HepG2 (cell line): ENCODE results near the gene SYNJ2.

Experiments
- ARID3A ChIP-seq: IDR thresholded peaks from 2 replicates; pipeline ENCODE4 v1.6.1; 2012; ENCODE audit warnings: low read depth, low read length, improper control_type of control experiment
- HMG20A ChIP-seq: IDR thresholded peaks from 2 replicates; pipeline ENCODE4 v1.6.1; 2016; ENCODE audit warnings: borderline replicate concordance
- JUNB ChIP-seq: sonication (generic); formaldehyde crosslinking; IDR thresholded peaks from 2 replicates; pipeline ENCODE4 v1.8.0; 2022; ENCODE audit warnings: missing genetic modification reagents, mild to moderate bottlenecking, borderline replicate concordance
- MXI1 ChIP-seq: IDR thresholded peaks from 3 replicates; pipeline ENCODE4 v1.6.1; 2012; ENCODE audit warnings: low read depth, low read length, inconsistent platforms, borderline replicate concordance
- POLR2A ChIP-seq, 2 experiments: IDR thresholded peaks; 2 replicates each; pipeline ENCODE4 v1.6.1; 2011; ENCODE audit warnings: low read depth in 2 of 2, low read length in 2 of 2, mild to moderate bottlenecking in 1 of 2, moderate library complexity in 1 of 2; ENCODE audit not compliant: insufficient read depth in 1 of 2
- SALL2 ChIP-seq: sonication (generic); formaldehyde crosslinking; IDR thresholded peaks from 2 replicates; pipeline ENCODE4 v1.8.1; 2023; ENCODE audit warnings: mild to moderate bottlenecking, missing genetic modification reagents, inconsistent platforms
- SRSF1 ChIP-seq: fragments of 200-400 bp; formaldehyde crosslinking; optimal IDR thresholded peaks from 2 replicates; pipeline ENCODE3; 2017; ENCODE audit warnings: mild to moderate bottlenecking, low read depth, low read length, moderate library complexity
- TCF12 ChIP-seq, 2 experiments: fragments of 450-650 bp in 1 of 2; sonication (generic) in 1 of 2; formaldehyde crosslinking in 1 of 2; IDR thresholded peaks; 2 replicates each; pipeline versions ENCODE4 v1.6.1 to v1.8.0; 2017 to 2022; ENCODE audit warnings: antibody characterized with exemption in 1 of 2, mild to moderate bottlenecking in 1 of 2, missing genetic modification reagents in 1 of 2, moderate library complexity in 1 of 2
- ZNF335 ChIP-seq: sonication (generic); formaldehyde crosslinking; IDR thresholded peaks from 2 replicates; pipeline ENCODE4 v1.4.0; 2020; ENCODE audit warnings: missing genetic modification reagents
- ZNF546 ChIP-seq: sonication (generic); formaldehyde crosslinking; conservative IDR thresholded peaks from 2 replicates; pipeline ENCODE4 v1.8.1; 2023; ENCODE audit warnings: mild to moderate bottlenecking, missing genetic modification reagents
- TF ChIP-seq, protein P1 (sequence below): sonication (generic); formaldehyde crosslinking; IDR thresholded peaks from 2 replicates; pipeline ENCODE4 v1.5.0; 2020; ENCODE audit warnings: mild to moderate bottlenecking, missing genetic modification reagents, moderate library complexity
- TF ChIP-seq, protein P2 (sequence below): IDR thresholded peaks from 2 replicates; pipeline ENCODE4 v1.6.1; 2016; ENCODE audit warnings: missing biosample characterization, missing genetic modification reagents, low read depth

DNA sequence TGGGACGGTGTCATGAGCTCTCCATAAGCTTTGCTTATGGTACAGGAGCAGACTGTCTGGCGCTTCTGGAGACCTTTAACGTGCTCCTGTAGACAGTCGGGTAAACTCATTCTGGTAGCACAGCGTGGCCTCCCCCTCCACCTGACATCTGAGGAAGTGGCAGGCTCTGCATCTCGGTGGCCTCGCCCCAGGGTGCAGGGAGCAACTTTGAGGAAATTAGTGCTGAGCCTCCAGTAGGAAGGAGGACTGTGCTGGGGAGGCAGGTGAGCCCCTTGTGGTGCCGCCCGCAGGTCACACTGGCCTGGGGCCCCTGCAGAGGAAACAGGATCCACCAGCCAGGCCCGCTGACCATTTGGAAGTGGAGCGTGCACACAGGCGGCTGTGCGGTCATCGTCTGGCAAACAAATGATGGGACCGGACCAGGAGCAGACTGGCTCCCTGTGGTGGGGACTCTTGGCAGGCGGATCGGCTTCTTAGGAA lies 57.9 kb downstream of the SYNJ2 start:
- no peak for TF ChIP-seq MXI1
- TF ChIP-seq POLR2A (IDR thresholded peaks at IDR 0.05; ENCODE audit: insufficient read depth in 1 of 2, low read depth in 2 of 2, low read length in 2 of 2) = no peak
- no peak for TF ChIP-seq ARID3A
- no peak for TF ChIP-seq JUNB (CRISPR knock-in tag)
- TF ChIP-seq TCF12 (IDR thresholded peaks at IDR 0.05) = no peak
- TF ChIP-seq TCF12 (CRISPR knock-in tag; IDR thresholded peaks at IDR 0.05) = no peak
- TF ChIP-seq, protein P1, sequence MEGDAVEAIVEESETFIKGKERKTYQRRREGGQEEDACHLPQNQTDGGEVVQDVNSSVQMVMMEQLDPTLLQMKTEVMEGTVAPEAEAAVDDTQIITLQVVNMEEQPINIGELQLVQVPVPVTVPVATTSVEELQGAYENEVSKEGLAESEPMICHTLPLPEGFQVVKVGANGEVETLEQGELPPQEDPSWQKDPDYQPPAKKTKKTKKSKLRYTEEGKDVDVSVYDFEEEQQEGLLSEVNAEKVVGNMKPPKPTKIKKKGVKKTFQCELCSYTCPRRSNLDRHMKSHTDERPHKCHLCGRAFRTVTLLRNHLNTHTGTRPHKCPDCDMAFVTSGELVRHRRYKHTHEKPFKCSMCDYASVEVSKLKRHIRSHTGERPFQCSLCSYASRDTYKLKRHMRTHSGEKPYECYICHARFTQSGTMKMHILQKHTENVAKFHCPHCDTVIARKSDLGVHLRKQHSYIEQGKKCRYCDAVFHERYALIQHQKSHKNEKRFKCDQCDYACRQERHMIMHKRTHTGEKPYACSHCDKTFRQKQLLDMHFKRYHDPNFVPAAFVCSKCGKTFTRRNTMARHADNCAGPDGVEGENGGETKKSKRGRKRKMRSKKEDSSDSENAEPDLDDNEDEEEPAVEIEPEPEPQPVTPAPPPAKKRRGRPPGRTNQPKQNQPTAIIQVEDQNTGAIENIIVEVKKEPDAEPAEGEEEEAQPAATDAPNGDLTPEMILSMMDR = 0 out of 2 replicates have a peak, but pooled peaks have one; percentile 15
- TF ChIP-seq HMG20A (CRISPR knock-in tag) = no peak
- no peak for TF ChIP-seq ZNF335 (CRISPR knock-in tag)
- TF ChIP-seq, protein P2, sequence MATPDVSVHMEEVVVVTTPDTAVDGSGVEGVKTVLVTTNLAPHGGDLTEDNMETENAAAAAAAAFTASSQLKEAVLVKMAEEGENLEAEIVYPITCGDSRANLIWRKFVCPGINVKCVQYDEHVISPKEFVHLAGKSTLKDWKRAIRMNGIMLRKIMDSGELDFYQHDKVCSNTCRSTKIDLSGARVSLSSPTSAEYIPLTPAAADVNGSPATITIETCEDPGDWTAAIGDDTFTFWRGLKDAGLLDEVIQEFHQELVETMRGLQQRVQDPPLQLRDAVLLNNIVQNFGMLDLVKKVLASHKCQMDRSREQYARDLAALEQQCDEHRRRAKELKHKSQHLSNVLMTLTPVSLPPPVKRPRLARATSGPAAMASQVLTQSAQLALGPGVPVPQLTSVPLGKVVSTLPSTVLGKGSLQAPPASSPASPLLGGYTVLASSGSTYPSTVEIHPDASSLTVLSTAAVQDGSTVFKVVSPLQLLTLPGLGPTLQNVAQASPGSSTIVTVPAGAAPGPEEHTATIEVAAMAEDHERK (CRISPR knock-in tag) = no peak
- peak; percentile 63 for TF ChIP-seq SRSF1
- TF ChIP-seq SALL2 (CRISPR knock-in tag) = no peak
- TF ChIP-seq ZNF546 (CRISPR knock-in tag) = no peak
